ENCODE results near the gene CD248.

DNA sequence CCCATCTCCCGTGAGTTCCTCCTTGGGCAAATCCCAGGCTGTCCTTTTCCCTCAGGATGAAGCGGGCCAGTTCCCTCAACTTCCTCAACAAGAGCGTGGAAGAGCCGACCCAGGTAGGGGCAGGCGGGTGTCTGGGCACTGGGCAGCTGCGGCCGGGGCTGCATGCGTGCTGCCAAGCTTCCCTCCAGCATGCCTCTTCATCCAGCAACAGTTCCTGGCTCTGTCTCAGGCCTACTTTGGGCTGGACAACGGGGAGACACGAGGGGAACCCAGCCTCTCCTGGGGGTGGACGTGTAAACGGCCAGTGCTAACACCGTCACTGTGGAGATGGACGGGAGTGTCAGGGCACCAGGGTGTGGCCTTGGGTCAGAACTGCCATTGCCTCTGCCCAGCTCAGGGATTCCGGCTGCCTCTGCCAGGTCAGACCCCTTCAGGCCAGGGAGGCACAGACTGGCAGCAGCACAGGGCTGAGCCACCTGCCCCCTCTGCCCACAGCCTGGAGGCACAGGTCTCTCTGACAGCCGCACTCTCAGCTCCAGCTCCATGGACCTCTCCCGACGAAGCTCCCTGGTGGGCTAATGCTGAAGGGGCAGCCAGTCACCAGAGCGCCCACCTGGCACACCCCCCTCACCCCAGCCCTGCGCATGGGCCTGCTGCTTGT lies 50.3 kb downstream of the CD248 start:
- TF ChIP-seq, protein P1, sequence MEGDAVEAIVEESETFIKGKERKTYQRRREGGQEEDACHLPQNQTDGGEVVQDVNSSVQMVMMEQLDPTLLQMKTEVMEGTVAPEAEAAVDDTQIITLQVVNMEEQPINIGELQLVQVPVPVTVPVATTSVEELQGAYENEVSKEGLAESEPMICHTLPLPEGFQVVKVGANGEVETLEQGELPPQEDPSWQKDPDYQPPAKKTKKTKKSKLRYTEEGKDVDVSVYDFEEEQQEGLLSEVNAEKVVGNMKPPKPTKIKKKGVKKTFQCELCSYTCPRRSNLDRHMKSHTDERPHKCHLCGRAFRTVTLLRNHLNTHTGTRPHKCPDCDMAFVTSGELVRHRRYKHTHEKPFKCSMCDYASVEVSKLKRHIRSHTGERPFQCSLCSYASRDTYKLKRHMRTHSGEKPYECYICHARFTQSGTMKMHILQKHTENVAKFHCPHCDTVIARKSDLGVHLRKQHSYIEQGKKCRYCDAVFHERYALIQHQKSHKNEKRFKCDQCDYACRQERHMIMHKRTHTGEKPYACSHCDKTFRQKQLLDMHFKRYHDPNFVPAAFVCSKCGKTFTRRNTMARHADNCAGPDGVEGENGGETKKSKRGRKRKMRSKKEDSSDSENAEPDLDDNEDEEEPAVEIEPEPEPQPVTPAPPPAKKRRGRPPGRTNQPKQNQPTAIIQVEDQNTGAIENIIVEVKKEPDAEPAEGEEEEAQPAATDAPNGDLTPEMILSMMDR (IDR thresholded peaks at IDR 0.05) = no peak
- TF ChIP-seq POLR2A (IDR thresholded peaks at IDR 0.05) = no peak
